Rectal smooth muscle tissue (tissue), 1 donor: ENCODE results near the gene ARHGEF19.
A peak's percentile ranks its signal among the peaks of the same experiment; 100 is the strongest.

ENCODE experiments used
- H3K27ac ChIP-seq: one replicate; pipeline ENCODE4 v1.7.0; 2013; ENCODE audit warnings: low read depth, low read length, inconsistent platforms
- H3K27me3 ChIP-seq: one replicate; pipeline ENCODE4 v1.7.0; 2013; ENCODE audit warnings: low read length; ENCODE audit not compliant: control insufficient read depth, insufficient read depth
- H3K36me3 ChIP-seq: one replicate; pipeline ENCODE4 v1.7.0; 2013; ENCODE audit warnings: low read length; ENCODE audit not compliant: control insufficient read depth, insufficient read depth
- H3K4me1 ChIP-seq: one replicate; pipeline ENCODE4 v1.7.0; 2013; ENCODE audit warnings: low read length; ENCODE audit not compliant: control insufficient read depth, insufficient read depth
- H3K4me3 ChIP-seq: one replicate; pipeline ENCODE4 v1.7.0; 2013; ENCODE audit warnings: low read length
- H3K9ac ChIP-seq: one replicate; pipeline ENCODE4 v1.7.0; 2013; ENCODE audit warnings: low read length

The ARHGEF19 gene

GRCh38 chr1:16155537-16156410 lies 56.7 kb downstream of the ARHGEF19 start, which contains the start of gene EPHA2:
Gene EPHA2 (minus strand): TSS chr1:16156069. CDS start chr1:16155932, 137 bp downstream.
- H3K4me3 ChIP-seq, result peak within 1 kb of the TSS; percentile 84
- no peaks in the 10 kb centered on the region for H3K36me3 ChIP-seq
- peak within 1 kb of the TSS; percentile 25 for H3K9ac ChIP-seq
- H3K27me3 ChIP-seq, result no peaks in the 10 kb centered on the region
- H3K27ac ChIP-seq, result peak within 1 kb of the TSS; percentile 41
- H3K4me1 ChIP-seq, result no peaks in the 10 kb centered on the region

- H3K36me3 ChIP-seq, result no peaks in the 10 kb centered on the region
- no peaks in the 10 kb centered on the region for H3K4me1 ChIP-seq
- peak overlapping the region; percentile 84 for H3K4me3 ChIP-seq
- H3K9ac ChIP-seq, result no peak overlapping the region
- no peaks in the 10 kb centered on the region for H3K27me3 ChIP-seq
- H3K27ac ChIP-seq, result no peak overlapping the region
Measured at GRCh38 chr1:16153999-16154673, 58.3 kb downstream of the ARHGEF19 start.

GRCh38 chr1:16153096-16153998 lies 59.1 kb downstream of the ARHGEF19 start:
- Histone ChIP-seq H3K36me3 (peaks cover 4% of the 10 kb centered on the region), H3K4me1 (no peaks in the 10 kb centered on the region)

GRCh38 chr1:16152481-16153087 lies 59.9 kb downstream of the ARHGEF19 start:
- Histone ChIP-seq H3K27me3 (no peaks in the 10 kb centered on the region), H3K27ac (no peak overlapping the region), H3K4me1 (no peaks in the 10 kb centered on the region), H3K4me3 (peak overlapping the region; percentile 38), H3K9ac (no peak overlapping the region), H3K36me3 (peaks cover 6% of the 10 kb centered on the region)

More at GRCh38 chr1:16153096-16153998, 59.1 kb downstream of the ARHGEF19 start:
- no peaks in the 10 kb centered on the region for H3K27me3 ChIP-seq
- peak overlapping the region; percentile 84 for H3K4me3 ChIP-seq
- no peak overlapping the region for H3K27ac ChIP-seq
- no peak overlapping the region for H3K9ac ChIP-seq

GRCh38 chr1:16151995-16152384 lies 60.5 kb downstream of the ARHGEF19 start:
- H3K9ac ChIP-seq, result no peak overlapping the region
- H3K27me3 ChIP-seq, result no peaks in the 10 kb centered on the region
- no peaks in the 10 kb centered on the region for H3K4me1 ChIP-seq
- no peak overlapping the region for H3K4me3 ChIP-seq
- peaks cover 6% of the 10 kb centered on the region for H3K36me3 ChIP-seq
- no peak overlapping the region for H3K27ac ChIP-seq

GRCh38 chr1:16151196-16151994 lies 61.1 kb downstream of the ARHGEF19 start:
- Histone ChIP-seq H3K27me3 (no peaks in the 10 kb centered on the region), H3K4me3 (no peak overlapping the region), H3K4me1 (peaks cover 6% of the 10 kb centered on the region), H3K36me3 (peaks cover 6% of the 10 kb centered on the region), H3K27ac (no peak overlapping the region), H3K9ac (no peak overlapping the region)

GRCh38 chr1:16150508-16150907 lies 61.9 kb downstream of the ARHGEF19 start:
- H3K9ac ChIP-seq, result no peak overlapping the region
- no peak overlapping the region for H3K4me3 ChIP-seq
- peaks cover 6% of the 10 kb centered on the region for H3K36me3 ChIP-seq

GRCh38 chr1:16149702-16150488 lies 62.6 kb downstream of the ARHGEF19 start:
- H3K4me3 ChIP-seq, result no peak overlapping the region
- peaks cover 14% of the 10 kb centered on the region for H3K4me1 ChIP-seq
- no peak overlapping the region for H3K9ac ChIP-seq

More at GRCh38 chr1:16150508-16150907, 61.9 kb downstream of the ARHGEF19 start:
- Histone ChIP-seq H3K4me1 (peaks cover 11% of the 10 kb centered on the region), H3K27ac (no peak overlapping the region), H3K27me3 (peaks cover under 1% of the 10 kb centered on the region)

GRCh38 chr1:16149146-16149545 lies 63.3 kb downstream of the ARHGEF19 start:
- H3K27me3 ChIP-seq, result peaks cover 2% of the 10 kb centered on the region
- H3K36me3 ChIP-seq, result peaks cover 6% of the 10 kb centered on the region
- no peak overlapping the region for H3K4me3 ChIP-seq
- H3K27ac ChIP-seq, result no peak overlapping the region
- H3K9ac ChIP-seq, result no peak overlapping the region
- H3K4me1 ChIP-seq, result peaks cover 14% of the 10 kb centered on the region

More at GRCh38 chr1:16149702-16150488, 62.6 kb downstream of the ARHGEF19 start:
- Histone ChIP-seq H3K27me3 (peaks cover 2% of the 10 kb centered on the region), H3K27ac (no peak overlapping the region), H3K36me3 (peaks cover 6% of the 10 kb centered on the region)

- H3K9ac ChIP-seq, result no peak overlapping the region
- no peak overlapping the region for H3K27ac ChIP-seq
- peaks cover 14% of the 10 kb centered on the region for H3K4me1 ChIP-seq
- peaks cover 2% of the 10 kb centered on the region for H3K27me3 ChIP-seq
- peaks cover 6% of the 10 kb centered on the region for H3K36me3 ChIP-seq
- H3K4me3 ChIP-seq, result no peak overlapping the region
Measured at GRCh38 chr1:16148329-16149092, 63.9 kb downstream of the ARHGEF19 start.
